ENCODE results near the gene ATRAID.
"Not testable (repeated sequence)": the region's sequence is repeated elsewhere in the genome, so short reads cannot be mapped to it uniquely, and the experiment has no call there.

The ATRAID gene

GRCh38 chr2:27211943-27212625 lies at the start of gene ATRAID, which contains the start of gene SLC5A6:
Gene ATRAID, plus strand, starts transcription at chr2:27212041. Its CDS starts 328 bp downstream, at chr2:27212369.
Gene SLC5A6, minus strand, starts transcription at chr2:27212268. Its CDS starts 4,618 bp downstream, at chr2:27207650.
- in situ Hi-C loops (cut with MboI; ENCODE audit: low sequenced_read_pairs), result no loop called here

DNA sequence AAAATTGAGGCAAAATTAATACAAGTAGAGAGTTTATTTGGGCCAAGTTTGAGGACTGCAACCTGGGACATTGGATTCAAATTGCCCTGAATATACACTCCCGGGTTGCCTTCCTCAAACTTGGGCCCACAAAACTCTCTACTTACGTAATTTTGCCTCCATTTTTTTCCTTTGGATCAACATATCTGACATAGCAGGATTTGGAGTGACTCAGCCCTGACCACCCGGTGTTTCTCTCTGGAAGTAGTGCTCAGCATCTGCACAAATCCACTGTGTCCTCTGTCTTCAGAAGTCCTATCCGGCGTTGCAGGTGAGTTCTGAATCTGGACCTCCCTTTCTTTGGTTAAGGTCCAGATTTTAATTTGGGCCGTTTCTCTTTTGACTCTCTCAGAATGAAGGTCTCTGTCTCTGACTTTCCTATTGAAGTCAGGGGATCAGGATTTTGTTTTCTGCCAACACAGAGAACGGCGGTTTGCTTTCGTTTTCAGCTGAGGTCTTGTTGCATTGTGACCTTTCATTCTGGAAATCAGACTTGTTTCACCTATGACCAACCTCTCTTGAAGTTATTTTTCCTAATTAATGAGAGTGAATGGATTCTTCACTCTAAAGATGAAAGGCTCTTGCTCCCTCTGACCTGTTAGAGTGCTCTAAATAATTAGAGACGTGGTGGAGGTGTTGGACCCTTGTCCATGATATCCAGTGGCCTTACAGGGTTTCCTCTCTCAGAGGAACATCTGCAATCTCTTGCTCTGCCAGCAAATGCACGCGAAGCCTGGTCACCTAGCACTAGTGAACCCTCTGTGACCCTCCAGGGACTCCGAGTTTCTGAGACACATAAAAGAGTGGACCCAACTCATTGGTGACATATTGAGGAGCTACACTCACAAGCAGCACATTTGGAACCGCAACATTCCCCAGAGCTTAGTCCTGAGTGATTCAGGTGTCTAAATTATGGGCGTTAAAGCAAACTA lies 49.4 kb upstream of the ATRAID start:
- in situ Hi-C loops (cut with MboI; ENCODE audit: low sequenced_read_pairs), result no loop called here

GRCh38 chr2:27164960-27165763 lies 46.7 kb upstream of the ATRAID start:
- in situ Hi-C loops (cut with MboI; ENCODE audit: low sequenced_read_pairs), result no loop called here

GRCh38 chr2:27170581-27171337 lies 41.1 kb upstream of the ATRAID start:
- in situ Hi-C loops (cut with MboI; ENCODE audit: low sequenced_read_pairs), result no loop called here

DNA sequence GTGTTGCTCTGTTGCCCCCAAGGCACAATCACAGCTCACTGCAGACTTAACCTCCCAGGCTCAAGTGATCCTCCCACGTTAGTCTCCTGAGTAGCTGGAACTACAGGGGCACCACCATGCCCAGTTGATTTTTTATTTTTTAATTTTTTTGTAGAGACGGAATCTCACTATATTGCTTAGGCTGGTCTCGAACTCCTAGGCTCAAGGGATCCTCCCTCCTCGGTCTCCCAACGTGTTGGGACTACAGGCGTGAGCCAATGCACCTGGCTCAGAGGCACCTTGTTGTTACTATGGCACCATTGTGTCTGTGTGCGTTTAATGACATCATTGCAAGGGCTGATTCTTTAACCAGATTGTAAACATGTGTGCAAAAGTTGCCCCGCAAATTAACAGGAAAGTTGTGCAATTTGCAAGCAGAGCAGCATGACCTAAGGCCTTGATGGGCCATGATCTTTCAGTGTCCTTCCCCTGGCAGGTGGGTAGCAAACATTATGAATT lies 40.4 kb upstream of the ATRAID start:
- in situ Hi-C loops (cut with MboI; ENCODE audit: low sequenced_read_pairs), result no loop called here

- in situ Hi-C loops (cut with MboI; ENCODE audit: low sequenced_read_pairs), result no loop called here
These were observed 37.2 kb upstream of the ATRAID start for GRCh38 chr2:27174638-27175037.

GRCh38 chr2:27175330-27175729 lies 36.5 kb upstream of the ATRAID start:
- in situ Hi-C loops (cut with MboI; ENCODE audit: low sequenced_read_pairs), result no loop called here

GRCh38 chr2:27175781-27176180 lies 36.1 kb upstream of the ATRAID start:
- in situ Hi-C loops (cut with MboI; ENCODE audit: low sequenced_read_pairs), result not testable (repeated sequence)

- in situ Hi-C loops (cut with MboI; ENCODE audit: low sequenced_read_pairs), result no loop called here
These were observed 34.1 kb upstream of the ATRAID start for GRCh38 chr2:27177441-27178351.

- in situ Hi-C loops (cut with MboI; ENCODE audit: low sequenced_read_pairs), result no loop called here
These were observed 33.4 kb upstream of the ATRAID start for GRCh38 chr2:27178469-27178868.

- in situ Hi-C loops (cut with MboI; ENCODE audit: low sequenced_read_pairs), result no loop called here
These were observed 32.4 kb upstream of the ATRAID start for GRCh38 chr2:27179344-27180000.

DNA sequence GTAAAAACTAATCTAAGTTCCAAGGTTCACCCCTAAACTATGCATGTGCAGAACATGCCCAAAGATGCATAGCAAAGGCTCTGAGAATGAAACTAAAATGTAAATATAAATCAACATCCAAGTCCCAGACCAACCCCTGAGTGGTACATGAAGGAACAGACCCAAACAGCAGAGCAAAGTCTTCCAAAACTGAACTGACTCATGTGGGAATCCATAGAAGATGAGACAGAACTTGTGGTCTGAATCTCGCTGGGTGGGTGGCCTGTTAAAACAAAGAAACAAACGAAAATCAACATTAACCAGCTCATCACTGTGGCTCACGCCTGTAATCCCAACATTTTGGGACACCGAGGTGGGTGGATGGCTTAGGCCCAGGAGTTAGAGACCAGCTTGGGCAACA lies 29.5 kb upstream of the ATRAID start:
- in situ Hi-C loops (cut with MboI; ENCODE audit: low sequenced_read_pairs), result no loop called here

- in situ Hi-C loops (cut with MboI; ENCODE audit: low sequenced_read_pairs), result no loop called here
These were observed 27.7 kb upstream of the ATRAID start for GRCh38 chr2:27184115-27184514.

GRCh38 chr2:27185331-27186026 lies 26.4 kb upstream of the ATRAID start:
- in situ Hi-C loops (cut with MboI; ENCODE audit: low sequenced_read_pairs), result no loop called here

- in situ Hi-C loops (cut with MboI; ENCODE audit: low sequenced_read_pairs), result no loop called here
These were observed 25.1 kb upstream of the ATRAID start for GRCh38 chr2:27186613-27187345.

DNA sequence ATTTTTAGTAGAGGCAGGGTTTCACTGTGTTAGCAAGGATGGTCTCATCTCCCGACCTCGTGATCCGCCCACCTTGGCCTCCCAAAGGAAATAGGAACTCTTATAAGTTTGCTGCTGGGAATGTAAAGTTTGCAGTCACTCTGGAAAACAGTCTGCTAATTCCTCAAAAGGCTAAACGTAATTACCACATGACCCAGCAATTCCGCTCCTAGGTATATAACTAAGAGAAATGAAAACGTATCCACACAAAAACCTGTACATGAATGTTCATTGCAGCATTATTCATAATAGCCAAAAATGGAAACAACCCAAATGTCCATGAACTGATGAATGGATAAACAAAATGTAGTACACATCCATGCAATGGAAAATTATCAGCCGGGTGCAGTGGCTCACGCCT lies 21.9 kb upstream of the ATRAID start:
- in situ Hi-C loops (cut with MboI; ENCODE audit: low sequenced_read_pairs), result no loop called here

GRCh38 chr2:27191070-27191829 lies 20.6 kb upstream of the ATRAID start:
- in situ Hi-C loops (cut with MboI; ENCODE audit: low sequenced_read_pairs), result no loop called here
